ENCODE measurements around the gene SCAANT1. TPM values are rescaled to one million over a fixed set of nuclear protein-coding genes. Genes with fewer than 3 reads are reported as not detected.

SCAANT1 gene
- polyA plus RNA-seq, 1 donor, result 1.8 TPM

DNA sequence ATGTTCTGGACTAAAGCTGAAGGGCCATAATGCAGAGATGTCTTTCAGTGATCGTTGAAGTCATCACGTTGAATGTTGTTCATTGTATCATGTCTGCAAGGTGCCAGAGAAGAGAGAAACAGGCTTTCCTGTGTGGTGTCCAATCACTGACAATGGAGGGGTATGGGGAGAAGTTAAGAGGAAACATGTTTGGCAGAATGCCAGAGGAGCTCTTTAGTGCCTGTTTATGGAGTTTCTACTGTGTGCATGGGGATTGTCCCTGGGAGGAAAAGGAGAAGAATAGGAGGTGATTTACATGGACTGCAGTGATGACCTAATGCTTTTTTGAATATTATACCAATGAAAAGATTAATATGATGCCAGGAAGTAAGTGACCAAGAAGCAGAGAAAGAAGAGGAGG is 11.7 kb downstream of the SCAANT1 start:
- H3K27ac ChIP-seq (ENCODE audit: low read length), result no peak overlapping the region

DNA sequence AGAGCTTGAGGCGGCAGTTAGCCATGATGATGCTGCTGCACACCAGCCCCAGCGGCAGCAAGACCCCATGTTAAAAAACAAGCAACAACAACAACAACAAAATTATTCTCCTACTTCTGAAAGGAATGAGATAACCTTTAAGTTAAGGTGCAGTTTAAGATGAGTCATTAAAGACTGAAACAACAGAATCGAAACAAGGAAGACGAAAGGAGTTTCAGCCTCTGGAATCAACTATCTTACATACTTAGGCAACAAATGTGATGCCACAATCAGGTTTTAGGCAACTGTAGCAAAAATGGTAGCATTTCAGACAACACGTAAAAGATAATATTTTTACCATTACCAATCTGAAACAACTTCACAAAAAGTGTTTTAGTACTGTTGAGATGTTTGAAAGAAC is 12.2 kb downstream of the SCAANT1 start:
- Histone ChIP-seq H3K36me3 (ENCODE audit: control insufficient read depth, insufficient read depth, low read length) (peaks cover 19% of the 10 kb centered on the region), H3K27ac (ENCODE audit: low read length) (no peak overlapping the region), H3K4me3 (ENCODE audit: low read length) (no peak overlapping the region), H3K9me3 (ENCODE audit: control insufficient read depth, low read depth, low read length) (no peaks in the 10 kb centered on the region), H3K4me1 (ENCODE audit: control insufficient read depth, insufficient read depth, low read length) (no peaks in the 10 kb centered on the region), H3K27me3 (ENCODE audit: control insufficient read depth, insufficient read depth, low read length) (no peaks in the 10 kb centered on the region)
- WGBS (ENCODE audit: insufficient coverage, low lambda C conversion rate), result 80% methylated on average over 1 of the region's 5 CpGs
- DNase-seq, result no peak

More for the DNA sequence above, 11.7 kb downstream of the SCAANT1 start:
- H3K4me1 ChIP-seq (ENCODE audit: control insufficient read depth, insufficient read depth, low read length), result no peaks in the 10 kb centered on the region
- no peaks in the 10 kb centered on the region for H3K9me3 ChIP-seq (ENCODE audit: control insufficient read depth, low read depth, low read length)
- H3K4me3 ChIP-seq (ENCODE audit: low read length), result no peak overlapping the region
- peaks cover 19% of the 10 kb centered on the region for H3K36me3 ChIP-seq (ENCODE audit: control insufficient read depth, insufficient read depth, low read length)
- DNase-seq, result no peak
- no peaks in the 10 kb centered on the region for H3K27me3 ChIP-seq (ENCODE audit: control insufficient read depth, insufficient read depth, low read length)
- no CpG with 5 or more reads among the region's 2 CpGs for WGBS (ENCODE audit: insufficient coverage, low lambda C conversion rate)

DNA sequence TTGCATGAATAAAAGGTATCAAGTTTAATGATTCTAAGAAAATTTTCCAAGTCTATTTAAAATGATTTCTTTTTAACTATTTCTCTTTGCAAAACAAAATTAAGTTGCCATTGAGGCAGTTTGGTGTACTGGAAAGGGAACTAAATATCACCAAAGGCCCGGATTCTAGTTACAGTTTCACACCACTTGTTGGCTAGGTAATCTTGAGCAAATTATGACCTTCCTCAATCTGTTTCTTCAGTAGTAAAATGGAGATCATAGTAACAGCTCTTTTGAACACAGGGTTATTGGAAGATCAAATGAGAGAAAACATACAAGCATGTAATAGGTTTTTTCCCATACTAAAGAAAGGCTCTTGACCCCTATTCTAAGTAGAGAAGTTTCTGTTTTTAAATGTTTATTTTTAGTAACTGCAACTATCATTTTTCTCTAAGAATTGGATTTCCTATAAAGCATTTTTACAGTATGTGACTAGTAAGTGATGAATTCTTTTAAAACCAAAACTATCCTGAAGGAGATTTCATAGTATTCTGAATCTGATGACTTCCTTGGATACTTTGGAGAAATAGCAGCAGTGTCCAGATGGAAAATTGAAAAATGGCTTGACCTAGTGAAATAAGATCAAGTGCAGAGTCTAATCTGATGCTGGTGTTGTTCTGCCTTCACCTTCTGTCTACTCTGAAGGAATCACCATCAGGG is 15.7 kb downstream of the SCAANT1 start:
- H3K9me3 ChIP-seq (ENCODE audit: control insufficient read depth, low read depth, low read length), result no peaks in the 10 kb centered on the region
- H3K36me3 ChIP-seq (ENCODE audit: control insufficient read depth, insufficient read depth, low read length), result peaks cover 19% of the 10 kb centered on the region
- H3K4me3 ChIP-seq (ENCODE audit: low read length), result no peak overlapping the region
- no peaks in the 10 kb centered on the region for H3K4me1 ChIP-seq (ENCODE audit: control insufficient read depth, insufficient read depth, low read length)
- no CpG with 5 or more reads among the region's 1 CpG for WGBS (ENCODE audit: insufficient coverage, low lambda C conversion rate)
- no peak overlapping the region for H3K27ac ChIP-seq (ENCODE audit: low read length)
- no peaks in the 10 kb centered on the region for H3K27me3 ChIP-seq (ENCODE audit: control insufficient read depth, insufficient read depth, low read length)
- no peak for DNase-seq

DNA sequence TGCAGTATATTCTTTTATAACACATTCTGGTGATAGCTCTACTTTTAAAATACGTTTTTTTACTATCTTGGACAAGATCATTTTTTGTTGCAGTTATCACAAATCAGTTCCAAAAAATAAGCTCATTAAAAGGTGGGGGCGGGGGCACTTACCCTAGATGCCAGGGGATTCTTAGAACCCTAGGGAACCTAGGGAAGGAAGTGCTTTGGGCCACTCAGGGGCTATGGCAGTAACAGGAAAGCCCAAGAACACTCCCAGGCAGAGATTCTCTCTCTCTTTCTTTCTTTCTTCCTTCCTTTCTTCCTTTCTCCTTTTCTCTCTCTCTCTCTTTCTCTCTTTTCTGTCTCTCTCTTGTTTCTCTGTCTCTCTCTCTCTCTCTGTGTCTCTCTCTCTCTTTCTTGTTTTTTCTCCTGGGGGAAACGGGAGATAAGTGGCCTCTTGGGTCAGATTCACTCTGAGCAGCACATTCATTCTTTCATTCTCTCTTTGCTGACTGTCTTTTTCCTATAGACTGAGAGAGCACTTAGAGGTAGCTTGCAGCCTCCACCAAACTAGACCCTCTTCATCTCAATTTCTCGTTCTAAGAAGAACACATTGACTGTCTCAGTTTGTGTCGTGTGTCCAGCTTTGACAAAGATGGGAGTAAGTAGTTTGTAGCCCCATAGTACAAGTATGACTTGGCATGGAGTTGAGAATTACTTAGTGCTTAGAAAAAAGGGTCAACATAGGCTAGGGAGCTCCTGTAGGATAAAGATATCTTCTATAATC is 16.6 kb downstream of the SCAANT1 start:
- Histone ChIP-seq H3K27ac (ENCODE audit: low read length) (no peak overlapping the region), H3K4me1 (ENCODE audit: control insufficient read depth, insufficient read depth, low read length) (no peaks in the 10 kb centered on the region), H3K27me3 (ENCODE audit: control insufficient read depth, insufficient read depth, low read length) (no peaks in the 10 kb centered on the region), H3K36me3 (ENCODE audit: control insufficient read depth, insufficient read depth, low read length) (peaks cover 16% of the 10 kb centered on the region), H3K9me3 (ENCODE audit: control insufficient read depth, low read depth, low read length) (no peaks in the 10 kb centered on the region), H3K4me3 (ENCODE audit: low read length) (no peak overlapping the region)
- no CpG with 5 or more reads among the region's 5 CpGs for WGBS (ENCODE audit: insufficient coverage, low lambda C conversion rate)
- DNase-seq, result no peak

DNA sequence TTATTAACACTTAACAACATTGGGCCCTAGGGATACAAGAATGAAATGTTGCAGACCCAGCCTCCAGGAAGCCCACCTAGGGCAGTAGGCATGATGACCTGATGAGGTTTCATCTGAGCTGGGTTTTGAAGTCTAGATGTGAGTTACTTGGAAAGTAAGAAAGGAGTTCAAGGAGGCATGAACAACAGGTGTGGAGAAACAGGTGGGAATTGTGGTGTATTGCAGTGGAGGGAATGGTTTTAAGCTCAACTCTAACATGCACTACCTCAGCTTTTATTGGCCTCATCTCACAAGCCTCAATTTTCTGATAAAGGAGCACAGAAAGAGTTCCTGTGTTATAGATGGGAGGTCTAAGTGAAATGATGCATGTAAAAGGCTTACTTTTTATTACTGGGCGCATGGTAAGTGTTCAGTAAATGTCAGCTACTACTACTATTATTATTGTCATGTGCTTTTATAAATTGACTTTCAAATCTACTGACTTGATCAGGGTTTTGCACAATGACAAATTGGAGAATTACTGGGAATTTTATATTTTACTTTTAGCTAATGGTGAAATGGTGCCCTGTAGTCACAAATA is 19.3 kb downstream of the SCAANT1 start:
- no peaks in the 10 kb centered on the region for H3K9me3 ChIP-seq (ENCODE audit: control insufficient read depth, low read depth, low read length)
- no peak for DNase-seq
- H3K4me3 ChIP-seq (ENCODE audit: low read length), result no peak overlapping the region
- H3K27me3 ChIP-seq (ENCODE audit: control insufficient read depth, insufficient read depth, low read length), result no peaks in the 10 kb centered on the region
- no peaks in the 10 kb centered on the region for H3K4me1 ChIP-seq (ENCODE audit: control insufficient read depth, insufficient read depth, low read length)
- no CpG with 5 or more reads among the region's 1 CpG for WGBS (ENCODE audit: insufficient coverage, low lambda C conversion rate)
- H3K36me3 ChIP-seq (ENCODE audit: control insufficient read depth, insufficient read depth, low read length), result no peaks in the 10 kb centered on the region
- no peak overlapping the region for H3K27ac ChIP-seq (ENCODE audit: low read length)

DNA sequence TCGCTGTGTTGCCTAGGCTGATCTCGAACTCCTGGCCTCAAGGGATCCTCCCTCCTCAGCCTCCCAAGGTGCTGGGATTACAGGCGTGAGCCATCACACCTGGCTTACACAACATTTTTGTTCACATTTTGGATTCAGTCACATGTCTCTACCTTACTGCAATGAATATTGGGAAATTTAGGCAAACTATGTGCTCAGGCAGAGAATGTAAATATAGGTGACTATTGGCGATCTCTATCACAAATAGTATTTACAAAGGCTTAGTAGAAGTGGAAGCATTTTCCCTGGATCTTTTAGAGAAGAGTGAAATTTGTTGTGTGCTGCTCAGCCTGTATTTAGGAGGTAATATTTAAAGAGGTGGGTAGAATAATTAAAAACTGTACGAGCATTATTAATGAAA is 20.7 kb downstream of the SCAANT1 start:
- H3K36me3 ChIP-seq (ENCODE audit: control insufficient read depth, insufficient read depth, low read length), result no peaks in the 10 kb centered on the region
- H3K27ac ChIP-seq (ENCODE audit: low read length), result no peak overlapping the region
- H3K4me1 ChIP-seq (ENCODE audit: control insufficient read depth, insufficient read depth, low read length), result no peaks in the 10 kb centered on the region
- no peak for DNase-seq
- H3K4me3 ChIP-seq (ENCODE audit: low read length), result no peak overlapping the region
- 100% methylated on average over 2 of the region's 5 CpGs for WGBS (ENCODE audit: insufficient coverage, low lambda C conversion rate)
- no peaks in the 10 kb centered on the region for H3K27me3 ChIP-seq (ENCODE audit: control insufficient read depth, insufficient read depth, low read length)
- H3K9me3 ChIP-seq (ENCODE audit: control insufficient read depth, low read depth, low read length), result no peaks in the 10 kb centered on the region

DNA sequence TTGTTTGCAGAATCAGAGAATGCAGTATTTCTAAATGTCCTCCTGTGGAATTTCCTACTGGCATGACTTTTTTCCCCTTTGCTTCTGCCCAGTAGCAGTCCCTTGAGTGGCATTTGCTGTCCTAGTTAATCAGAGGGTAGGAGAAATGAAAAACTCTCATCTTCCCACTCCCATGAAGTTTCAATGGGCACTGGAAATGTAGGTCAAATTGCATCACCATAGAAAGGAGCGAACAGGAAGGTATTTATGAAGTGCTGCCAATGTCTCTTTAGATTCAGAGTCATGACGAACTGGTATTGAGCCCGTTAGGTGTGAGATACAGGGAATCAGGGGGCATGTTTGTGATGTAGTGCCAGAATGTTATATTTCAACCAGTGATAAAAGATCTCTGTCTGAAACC is 25.3 kb downstream of the SCAANT1 start:
- DNase-seq, result no peak
- no peaks in the 10 kb centered on the region for H3K36me3 ChIP-seq (ENCODE audit: control insufficient read depth, insufficient read depth, low read length)
- no peaks in the 10 kb centered on the region for H3K9me3 ChIP-seq (ENCODE audit: control insufficient read depth, low read depth, low read length)
- no peaks in the 10 kb centered on the region for H3K4me1 ChIP-seq (ENCODE audit: control insufficient read depth, insufficient read depth, low read length)
- H3K27me3 ChIP-seq (ENCODE audit: control insufficient read depth, insufficient read depth, low read length), result no peaks in the 10 kb centered on the region
- H3K4me3 ChIP-seq (ENCODE audit: low read length), result no peak overlapping the region
- WGBS (ENCODE audit: insufficient coverage, low lambda C conversion rate), result no CpG with 5 or more reads among the region's 3 CpGs
- no peak overlapping the region for H3K27ac ChIP-seq (ENCODE audit: low read length)

DNA sequence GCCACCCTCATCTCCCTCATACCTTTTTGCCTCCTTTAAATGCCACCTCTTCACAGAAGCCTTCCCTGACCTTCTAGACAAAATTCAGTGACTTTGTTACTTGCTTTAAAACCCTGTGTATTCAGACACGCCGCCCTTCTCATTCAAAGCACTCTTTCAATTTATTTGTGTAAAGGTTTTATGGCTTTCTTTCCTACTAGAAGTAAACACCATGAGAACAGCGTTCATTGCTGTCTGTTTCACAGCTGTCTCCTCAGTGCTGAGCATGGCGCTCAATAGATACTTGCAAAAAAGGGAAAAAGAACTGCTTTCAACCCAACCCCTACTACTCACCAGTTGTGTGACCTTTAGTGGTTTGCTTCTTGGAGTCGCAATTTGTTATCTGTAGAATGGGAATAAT is 31.5 kb downstream of the SCAANT1 start:
- no CpG with 5 or more reads among the region's 5 CpGs for WGBS (ENCODE audit: insufficient coverage, low lambda C conversion rate)
- H3K27me3 ChIP-seq (ENCODE audit: control insufficient read depth, insufficient read depth, low read length), result no peaks in the 10 kb centered on the region
- H3K4me1 ChIP-seq (ENCODE audit: control insufficient read depth, insufficient read depth, low read length), result peaks cover 3% of the 10 kb centered on the region
- no peak overlapping the region for H3K4me3 ChIP-seq (ENCODE audit: low read length)
- no peak overlapping the region for H3K27ac ChIP-seq (ENCODE audit: low read length)
- no peak for DNase-seq
- no peaks in the 10 kb centered on the region for H3K9me3 ChIP-seq (ENCODE audit: control insufficient read depth, low read depth, low read length)
- H3K36me3 ChIP-seq (ENCODE audit: control insufficient read depth, insufficient read depth, low read length), result no peaks in the 10 kb centered on the region

DNA sequence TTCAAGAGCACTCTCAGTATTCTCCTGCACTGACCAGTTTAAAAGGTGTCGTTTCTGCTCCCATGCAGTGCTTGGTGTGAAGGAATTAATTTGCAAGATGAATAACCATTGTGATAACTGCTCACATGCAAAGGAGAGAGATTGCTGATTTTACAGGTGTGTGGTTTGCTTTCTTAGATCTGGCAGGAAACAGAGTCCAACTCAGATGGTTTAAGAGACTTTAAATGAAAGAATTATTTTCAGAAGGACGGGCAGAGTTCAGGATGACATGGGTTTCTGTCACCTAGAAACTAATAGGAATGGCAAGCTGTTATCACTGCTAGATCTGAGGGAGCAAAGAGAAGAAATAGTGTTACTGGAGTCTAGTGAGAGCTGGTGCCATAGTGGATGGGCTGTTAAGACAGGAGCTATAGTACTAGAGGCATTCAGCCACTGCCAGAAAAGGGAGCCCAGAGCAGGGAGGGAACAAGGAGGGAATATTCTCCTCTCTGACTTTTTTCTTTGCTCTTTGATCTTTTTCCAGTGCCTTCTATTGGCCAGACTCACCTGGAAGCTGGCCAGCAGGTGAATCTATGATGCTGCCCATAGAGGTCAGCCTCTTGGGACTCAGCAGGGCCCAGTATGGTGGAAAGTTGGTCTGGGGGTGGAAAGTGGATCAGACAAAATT is 33.7 kb downstream of the SCAANT1 start:
- no peaks in the 10 kb centered on the region for H3K9me3 ChIP-seq (ENCODE audit: control insufficient read depth, low read depth, low read length)
- H3K4me3 ChIP-seq (ENCODE audit: low read length), result no peak overlapping the region
- WGBS (ENCODE audit: insufficient coverage, low lambda C conversion rate), result no CpG with 5 or more reads among the region's 2 CpGs
- H3K27ac ChIP-seq (ENCODE audit: low read length), result no peak overlapping the region
- peaks cover 3% of the 10 kb centered on the region for H3K4me1 ChIP-seq (ENCODE audit: control insufficient read depth, insufficient read depth, low read length)
- H3K27me3 ChIP-seq (ENCODE audit: control insufficient read depth, insufficient read depth, low read length), result no peaks in the 10 kb centered on the region
- DNase-seq, result no peak
- H3K36me3 ChIP-seq (ENCODE audit: control insufficient read depth, insufficient read depth, low read length), result no peaks in the 10 kb centered on the region

DNA sequence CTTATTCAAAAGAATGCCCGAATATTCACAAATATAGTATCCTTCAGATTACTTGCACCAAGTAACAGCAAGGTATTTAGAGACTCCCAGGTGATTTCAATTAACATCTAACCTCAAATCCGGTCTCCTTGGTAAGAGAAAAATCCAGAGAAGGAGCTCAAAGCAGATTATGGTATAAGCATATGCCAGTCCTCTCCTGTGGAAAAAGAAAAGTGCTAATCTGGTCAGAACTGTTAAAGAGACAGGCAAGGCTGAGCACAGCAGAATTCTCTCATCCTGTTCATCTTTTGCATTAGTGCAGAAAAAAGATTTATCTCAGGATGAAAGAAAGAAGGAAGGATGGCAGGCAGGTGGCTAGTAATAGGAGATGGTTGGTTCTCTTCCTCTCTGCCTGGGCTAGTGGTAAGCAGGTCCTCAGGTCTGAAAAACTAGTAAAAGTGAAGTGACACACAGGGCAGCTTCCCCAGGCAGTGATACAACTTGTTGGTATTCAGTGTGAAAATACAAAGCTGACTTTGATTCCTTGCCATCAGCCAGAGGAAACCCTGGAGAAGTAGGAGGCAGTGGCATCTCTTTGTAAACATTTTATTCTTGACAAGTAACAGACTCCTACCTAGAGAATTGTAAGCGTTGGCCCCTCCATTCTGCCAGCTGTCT is 34.3 kb downstream of the SCAANT1 start:
- H3K27ac ChIP-seq (ENCODE audit: low read length), result no peak overlapping the region
- no peak overlapping the region for H3K4me3 ChIP-seq (ENCODE audit: low read length)
- peaks cover 3% of the 10 kb centered on the region for H3K4me1 ChIP-seq (ENCODE audit: control insufficient read depth, insufficient read depth, low read length)

More for the DNA sequence above, 34.3 kb downstream of the SCAANT1 start:
- no peaks in the 10 kb centered on the region for H3K36me3 ChIP-seq (ENCODE audit: control insufficient read depth, insufficient read depth, low read length)
- H3K27me3 ChIP-seq (ENCODE audit: control insufficient read depth, insufficient read depth, low read length), result no peaks in the 10 kb centered on the region
- DNase-seq, result no peak
- H3K9me3 ChIP-seq (ENCODE audit: control insufficient read depth, low read depth, low read length), result no peaks in the 10 kb centered on the region
- 83% methylated on average over 1 of the region's 3 CpGs for WGBS (ENCODE audit: insufficient coverage, low lambda C conversion rate)
